Measurements from ENCODE around the gene FGF8. TPM values are rescaled to one million over a fixed set of nuclear protein-coding genes. Genes with fewer than 3 reads are reported as not detected.

Gene FGF8
- total RNA-seq, 1 experiment from 2014 or later: not detected

- no TSS peak for BruUV-seq (replicated peaks)
- peak overlapping the region; percentile 14 for H3K4me3 Mint-ChIP-seq (ENCODE audit: low read depth, unreplicated experiment)
- peaks cover 44% of the 10 kb centered on the region for H3K4me1 Mint-ChIP-seq (ENCODE audit: low read depth, unreplicated experiment)
- H3K27me3 Mint-ChIP-seq (ENCODE audit: unreplicated experiment): peaks cover 34% of the 10 kb centered on the region
- peak; percentile 75 for TF ChIP-seq CTCF (IDR thresholded peaks at IDR 0.05; ENCODE audit: unreplicated experiment)
- no peak overlapping the region for H3K27ac Mint-ChIP-seq (ENCODE audit: unreplicated experiment)
- peak; percentile 71 for DNase-seq
- peaks cover 47% of the 10 kb centered on the region for H3K36me3 Mint-ChIP-seq (ENCODE audit: insufficient read depth, unreplicated experiment)
- CTCF ChIA-PET: interaction anchor here (0.6 to 2.9 kb wide), 4 partner anchors 11 to 210 kb away, joined by 3 to 34 read pairs (median 4); partner anchors contain the start of gene OGA
- intact Hi-C loops (cut with micrococcal nuclease; ENCODE audit: unreplicated experiment): loop anchor here (2.0 kb wide), 1 partner anchor 178 kb away; no protein-coding TSS in a partner anchor
- no peaks in the 10 kb centered on the region for H3K9me3 Mint-ChIP-seq (ENCODE audit: low read depth, unreplicated experiment)
These were observed 5.1 kb upstream of the FGF8 start for GRCh38 chr10:101780818-101781654.

- Mint-ChIP-seq H3K4me3 (ENCODE audit: low read depth, unreplicated experiment) (peak overlapping the region; percentile 68), H3K27ac (ENCODE audit: unreplicated experiment) (no peak overlapping the region), H3K27me3 (ENCODE audit: unreplicated experiment) (peaks cover 34% of the 10 kb centered on the region), H3K36me3 (ENCODE audit: insufficient read depth, unreplicated experiment) (peaks cover 40% of the 10 kb centered on the region), H3K4me1 (ENCODE audit: low read depth, unreplicated experiment) (peaks cover 44% of the 10 kb centered on the region), H3K9me3 (ENCODE audit: low read depth, unreplicated experiment) (no peaks in the 10 kb centered on the region)
- CTCF ChIA-PET: interaction anchor here (0.6 to 2.9 kb wide), 3 partner anchors 11 to 209 kb away, joined by 3 to 34 read pairs (median 4); no protein-coding TSS in a partner anchor
- no peak for TF ChIP-seq CTCF (IDR thresholded peaks at IDR 0.05; ENCODE audit: unreplicated experiment)
- intact Hi-C loops (cut with micrococcal nuclease; ENCODE audit: unreplicated experiment): loop anchor here (2.0 kb wide), 1 partner anchor 178 kb away; no protein-coding TSS in a partner anchor
- BruUV-seq (replicated peaks): no TSS peak
- DNase-seq: no peak
These were observed 4.4 kb upstream of the FGF8 start for GRCh38 chr10:101780187-101780817.

- peak; percentile 83 for DNase-seq
- CTCF ChIA-PET: interaction anchor here (1.4 to 2.9 kb wide), 2 partner anchors 176 to 177 kb away, joined by 9 to 34 read pairs; no protein-coding TSS in a partner anchor
- peaks cover 39% of the 10 kb centered on the region for H3K27me3 Mint-ChIP-seq (ENCODE audit: unreplicated experiment)
- no peak overlapping the region for H3K27ac Mint-ChIP-seq (ENCODE audit: unreplicated experiment)
- H3K4me3 Mint-ChIP-seq (ENCODE audit: low read depth, unreplicated experiment): peak overlapping the region; percentile 68
- intact Hi-C loops (cut with micrococcal nuclease; ENCODE audit: unreplicated experiment): loop anchor here (2.0 kb wide), 1 partner anchor 177 kb away; no protein-coding TSS in a partner anchor
- peaks cover 33% of the 10 kb centered on the region for H3K36me3 Mint-ChIP-seq (ENCODE audit: insufficient read depth, unreplicated experiment)
- peak; percentile 54 for TF ChIP-seq CTCF (IDR thresholded peaks at IDR 0.05; ENCODE audit: unreplicated experiment)
- no TSS peak for BruUV-seq (replicated peaks)
- H3K9me3 Mint-ChIP-seq (ENCODE audit: low read depth, unreplicated experiment): no peaks in the 10 kb centered on the region
- peaks cover 39% of the 10 kb centered on the region for H3K4me1 Mint-ChIP-seq (ENCODE audit: low read depth, unreplicated experiment)
These were observed 3.8 kb upstream of the FGF8 start for GRCh38 chr10:101779544-101780186.
